ENCODE measurements around the gene MSLN.

The MSLN gene

GRCh38 chr16:794853-795466 is 34.4 kb downstream of the MSLN start:
- DNase-seq = no peak

GRCh38 chr16:795580-796229 is 35.2 kb downstream of the MSLN start:
- DNase-seq = no peak

GRCh38 chr16:796296-797119 is 36.0 kb downstream of the MSLN start:
- no peak for DNase-seq

GRCh38 chr16:797120-797420 is 36.5 kb downstream of the MSLN start:
- DNase-seq = no peak

- no peak for DNase-seq
Measured at GRCh38 chr16:797686-798085, 37.2 kb downstream of the MSLN start.

GRCh38 chr16:798666-799065 is 38.1 kb downstream of the MSLN start:
- DNase-seq = peak in 1 of 2 experiments; percentile 37

- DNase-seq = no peak
Measured at GRCh38 chr16:799111-799947, 38.8 kb downstream of the MSLN start.

- DNase-seq = no peak
Measured at GRCh38 chr16:799948-800833, 39.7 kb downstream of the MSLN start, which contains the start of gene GNG13. Gene GNG13 (minus strand): TSS chr16:800734. CDS start chr16:799077, 1,657 bp downstream.

- DNase-seq = no peak
Measured at GRCh38 chr16:800834-801511, 40.4 kb downstream of the MSLN start.

- DNase-seq = peak; percentile 30 to 41
Measured at GRCh38 chr16:801584-802363, 41.2 kb downstream of the MSLN start.

- DNase-seq = no peak
Measured at GRCh38 chr16:802461-802860, 41.9 kb downstream of the MSLN start.

GRCh38 chr16:802914-803753 is 42.6 kb downstream of the MSLN start:
- no peak for DNase-seq

- DNase-seq = no peak
Measured at GRCh38 chr16:803754-804080, 43.2 kb downstream of the MSLN start.

GRCh38 chr16:804193-805048 is 43.9 kb downstream of the MSLN start:
- DNase-seq = peak in 1 of 2 experiments; percentile 40

- DNase-seq = no peak
Measured at GRCh38 chr16:805474-805873, 44.9 kb downstream of the MSLN start.

GRCh38 chr16:807347-808084 is 47.0 kb downstream of the MSLN start:
- DNase-seq = peak; percentile 83 to 89

- no peak for DNase-seq
Measured at GRCh38 chr16:808085-808386, 47.5 kb downstream of the MSLN start.

- peak in 1 of 2 experiments; percentile 46 for DNase-seq
Measured at GRCh38 chr16:813204-813915, 52.8 kb downstream of the MSLN start.
